GM19240 (cell line): ENCODE data around the gene ME2.
"Not testable (repeated sequence)": the region's sequence is repeated elsewhere in the genome, so short reads cannot be mapped to it uniquely, and the experiment has no call there.

Experiments
- DNase-seq: peaks from one replicate; pipeline ENCODE4 v3.0.0; 2011; ENCODE audit warnings: low spot score; ENCODE audit not compliant: insufficient read length

The ME2 gene

DNA sequence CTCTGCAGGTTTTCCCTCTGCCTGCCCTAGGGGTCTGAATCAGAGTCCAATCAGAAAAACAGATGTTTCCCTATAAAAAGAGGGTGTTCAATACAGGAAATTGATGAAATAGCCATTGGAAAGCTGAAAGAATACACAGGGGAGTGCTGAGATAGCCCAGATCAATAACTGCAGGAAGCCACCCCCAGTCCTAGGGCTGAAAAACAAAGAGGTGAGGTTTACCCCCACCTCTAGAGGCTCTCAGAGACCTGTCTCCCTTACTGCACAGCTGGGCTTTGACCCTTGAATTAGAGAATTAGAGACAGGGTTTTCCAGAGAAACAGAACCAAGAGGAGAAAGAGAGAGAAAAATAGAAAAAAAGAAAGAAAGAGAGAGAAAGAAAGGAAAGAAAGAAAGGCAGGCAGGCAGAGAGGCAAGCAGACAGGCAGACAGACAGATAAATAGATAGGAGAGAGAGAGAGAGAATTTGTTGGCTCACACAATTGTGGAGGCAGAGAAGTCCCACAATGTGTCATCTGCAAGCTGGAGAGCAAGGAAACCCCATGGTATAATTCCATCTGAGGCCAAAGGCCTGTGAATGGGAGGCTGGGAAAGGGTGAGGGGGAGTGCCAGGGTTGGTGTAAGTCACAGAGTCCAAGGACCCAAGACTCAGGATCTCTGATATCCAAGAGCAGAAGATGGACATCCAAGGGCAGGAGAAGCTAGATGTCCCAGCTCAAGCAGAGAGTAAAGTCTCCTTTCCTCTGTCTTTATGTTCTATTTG, 18.9 kb upstream of the ME2 start:
- DNase-seq = no peak

GRCh38 chr18:50861617-50862016, 17.3 kb upstream of the ME2 start:
- no peak for DNase-seq

- DNase-seq = no peak
Measured at GRCh38 chr18:50862401-50862800, 16.5 kb upstream of the ME2 start.

DNA sequence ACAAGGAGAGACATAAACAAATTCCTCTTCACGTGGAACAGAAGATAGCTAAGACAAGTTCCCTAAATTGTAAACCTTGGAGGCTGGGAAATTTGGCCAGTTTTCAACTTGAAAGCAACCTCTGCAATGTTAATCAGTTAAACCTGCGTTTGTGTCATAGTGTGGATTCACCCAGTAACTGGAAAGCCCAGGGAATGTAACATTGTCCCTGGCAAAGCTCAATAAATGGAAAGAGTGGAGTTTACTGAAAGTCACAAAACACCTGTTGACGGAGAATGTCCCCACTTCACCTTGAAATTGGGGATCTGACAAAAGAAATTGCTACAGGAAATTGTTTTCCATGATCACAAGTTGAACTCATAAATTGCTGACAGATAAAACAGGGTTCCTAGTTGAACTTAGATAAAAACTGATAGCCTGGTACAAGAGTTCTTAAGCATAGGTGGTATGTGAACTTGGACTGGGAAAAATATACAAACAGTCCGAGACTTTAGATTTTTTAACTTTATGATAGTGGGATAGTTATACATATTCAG, 15.0 kb upstream of the ME2 start:
- DNase-seq = no peak

DNA sequence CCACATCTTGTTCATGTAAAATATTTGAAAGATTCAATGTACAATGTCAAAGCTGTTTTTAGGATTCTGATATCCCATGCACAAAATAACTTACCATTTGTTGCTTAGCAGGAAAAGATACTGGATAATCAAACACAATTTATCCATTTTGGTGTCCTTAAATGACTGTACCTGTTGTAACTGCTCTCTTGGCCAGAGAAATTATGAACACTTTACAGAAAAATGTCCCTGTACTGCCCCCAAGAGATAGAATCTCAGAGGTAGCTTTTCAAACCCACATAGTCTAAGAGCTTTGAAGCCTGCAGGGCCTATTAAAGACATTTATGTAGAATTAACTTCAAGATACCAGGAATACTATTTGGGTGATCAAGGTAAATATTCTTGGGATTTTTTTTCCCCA, 12.2 kb upstream of the ME2 start:
- DNase-seq = no peak

- no peak for DNase-seq
Measured at GRCh38 chr18:50869150-50869549, 9.8 kb upstream of the ME2 start.

DNA sequence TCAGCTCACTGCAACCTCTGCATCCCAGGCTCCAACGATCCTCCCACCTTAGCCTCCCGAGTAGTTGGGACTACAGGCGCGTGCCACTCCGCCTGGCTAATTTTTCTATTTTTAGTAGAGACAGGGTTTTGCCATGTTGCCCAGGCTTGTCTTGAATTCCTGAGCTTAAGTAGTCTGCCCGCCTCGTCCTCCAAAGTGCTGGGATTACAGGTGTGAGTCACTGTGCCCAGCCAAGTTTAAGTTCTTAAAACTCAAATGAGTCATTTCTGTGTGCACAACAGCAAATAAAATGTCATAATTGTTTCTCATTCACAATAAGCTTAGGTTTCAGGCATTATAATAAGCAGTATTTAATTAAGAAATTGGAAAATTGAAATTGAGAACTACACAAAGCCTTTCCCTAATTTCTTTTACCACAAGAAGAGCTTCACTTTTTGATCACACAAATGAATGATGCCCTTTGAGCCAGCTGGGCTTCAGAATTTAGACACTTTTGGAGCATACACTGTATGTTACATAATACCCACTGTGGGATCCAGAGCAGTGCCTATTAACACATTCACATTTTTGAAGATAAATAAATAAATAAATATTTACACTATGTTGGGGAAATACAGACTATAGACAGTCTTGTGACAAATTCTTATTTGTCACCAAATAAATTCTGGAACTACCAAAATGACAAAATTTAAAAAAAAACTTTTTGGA, 8.6 kb upstream of the ME2 start:
- DNase-seq = no peak

DNA sequence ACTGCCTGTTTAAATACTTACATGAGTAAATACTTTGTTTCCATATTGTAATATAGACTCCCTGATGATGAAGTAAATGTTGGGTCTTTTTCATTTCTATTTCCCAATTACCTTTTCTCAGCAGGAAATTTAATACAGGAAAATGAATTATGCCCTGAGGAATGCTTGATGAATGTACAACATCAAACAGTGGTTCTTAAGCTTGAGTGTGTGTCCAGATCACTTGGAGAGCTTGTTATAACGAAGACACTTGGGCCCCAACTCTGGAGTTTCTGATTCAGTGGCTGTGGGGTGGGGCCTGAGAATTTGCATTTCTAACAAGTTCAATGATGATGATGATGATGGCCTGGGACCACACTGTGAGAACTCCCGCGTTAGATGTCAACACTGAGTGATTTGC, 7.1 kb upstream of the ME2 start:
- DNase-seq = no peak

DNA sequence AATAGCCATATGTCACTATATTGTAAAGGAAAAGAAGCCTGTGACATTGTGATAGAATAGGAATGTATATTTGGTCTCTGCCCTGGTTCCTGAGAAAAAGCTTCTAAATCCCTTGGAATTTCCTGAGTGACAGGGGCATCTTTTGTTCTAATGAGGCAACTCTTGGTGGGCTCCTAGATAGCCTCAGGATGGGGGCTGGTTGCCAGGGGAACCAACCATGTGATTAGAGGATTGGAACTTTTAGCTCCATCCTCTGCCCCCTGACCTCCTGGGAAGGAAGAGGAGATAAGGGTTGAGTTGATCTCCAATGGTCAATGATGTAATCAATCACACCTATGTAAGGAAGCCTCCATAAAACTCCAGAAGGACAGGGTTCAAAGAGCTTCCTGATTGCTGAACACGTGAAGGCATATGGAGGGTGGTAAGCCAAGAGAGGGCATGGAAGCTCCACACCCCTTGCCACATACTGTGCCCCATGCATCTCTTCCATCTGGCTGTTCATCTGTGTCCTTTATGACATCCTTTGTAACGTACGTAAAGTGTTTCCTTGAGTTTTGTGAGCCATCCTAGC, 2.9 kb upstream of the ME2 start:
- no peak for DNase-seq

GRCh38 chr18:50877545-50878265, 1.2 kb upstream of the ME2 start:
- no peak for DNase-seq

- no peak for DNase-seq
Measured at GRCh38 chr18:50879302-50880118, 592 bp downstream of the ME2 start.

GRCh38 chr18:50880119-50880465, 1.2 kb downstream of the ME2 start:
- no peak for DNase-seq

- not testable (repeated sequence) for DNase-seq
Measured at GRCh38 chr18:50880944-50881343, 2.0 kb downstream of the ME2 start.

GRCh38 chr18:50886929-50887328, 8.0 kb downstream of the ME2 start:
- DNase-seq = no peak

DNA sequence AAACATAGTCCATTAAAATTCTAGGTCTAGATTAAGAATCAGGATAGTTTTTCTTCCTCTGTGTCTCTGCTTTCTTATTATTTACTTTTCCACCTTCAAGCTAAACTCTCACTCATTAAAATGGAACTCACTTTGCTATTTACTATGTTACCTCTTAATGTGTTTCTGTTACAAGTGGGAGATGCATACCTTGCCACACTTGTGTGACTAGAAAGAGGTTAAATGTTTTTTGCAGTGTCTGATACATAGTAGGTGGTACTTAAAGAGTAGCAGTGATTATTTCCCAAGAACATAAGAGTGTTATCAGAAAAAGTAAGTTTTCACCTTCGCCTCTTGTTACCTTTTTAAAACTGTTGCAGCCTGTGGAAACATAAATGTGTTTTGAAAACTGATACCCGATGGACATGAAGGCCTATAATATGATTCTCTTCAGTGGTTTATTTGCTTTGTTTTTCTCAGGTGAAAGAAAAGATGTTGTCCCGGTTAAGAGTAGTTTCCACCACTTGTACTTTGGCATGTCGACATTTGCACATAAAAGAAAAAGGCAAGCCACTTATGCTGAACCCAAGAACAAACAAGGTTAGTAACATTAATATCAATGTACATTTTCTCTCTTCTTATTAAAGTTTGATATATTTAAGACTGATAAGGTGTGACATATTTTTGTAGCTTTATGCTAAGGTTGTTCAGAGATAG, 16.6 kb downstream of the ME2 start:
- no peak for DNase-seq

- DNase-seq = no peak
Measured at GRCh38 chr18:50896093-50896492, 17.2 kb downstream of the ME2 start.

- DNase-seq = no peak
Measured at GRCh38 chr18:50898919-50899318, 20.0 kb downstream of the ME2 start.

DNA sequence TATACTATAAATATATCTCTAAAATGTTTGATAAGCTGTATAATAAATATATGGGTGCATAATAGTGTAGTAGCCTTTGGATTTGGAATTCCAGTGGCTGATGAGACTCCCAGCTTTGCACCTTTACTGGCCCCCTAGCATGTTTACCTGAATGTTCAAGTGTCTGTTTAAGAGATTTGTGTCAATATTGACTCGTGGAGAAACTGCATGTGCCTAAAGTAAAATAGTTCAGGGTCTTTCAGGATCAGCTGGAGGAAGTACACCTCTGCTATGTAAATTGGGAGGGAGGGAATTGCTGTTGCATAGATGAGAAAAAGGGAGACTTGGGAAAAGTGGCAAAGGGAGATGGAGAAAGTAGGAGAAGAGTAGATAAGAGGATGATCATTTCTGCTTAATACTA, 23.9 kb downstream of the ME2 start:
- DNase-seq = no peak

- DNase-seq = no peak
Measured at GRCh38 chr18:50906843-50907242, 27.9 kb downstream of the ME2 start.

- no peak for DNase-seq
Measured at GRCh38 chr18:50909261-50909660, 30.3 kb downstream of the ME2 start.
